Renal cortex interstitium (tissue), 11 donors: ENCODE measurements around the gene GHR. TPM values are rescaled to one million over a fixed set of nuclear protein-coding genes. Genes with fewer than 3 reads are reported as not detected.
"Not testable (repeated sequence)": the region's sequence is repeated elsewhere in the genome, so short reads cannot be mapped to it uniquely, and the experiment has no call there.

Experiments used
- DNase-seq, 11 donors: peaks; one replicate each; pipeline ENCODE4 v3.0.0-alpha.2; 2013; ENCODE audit warnings: low read depth in 9 of 11, low spot score in 4 of 11; ENCODE audit errors: extremely low read depth in 1 of 11
- polyA plus RNA-seq, 3 donors: library from polyadenylated mRNA; unstranded; fragments of 120-200 nt; gene quantifications; one replicate each; pipeline ENCODE4 v1.2.1, GENCODE V29; 2013; ENCODE audit not compliant: insufficient read length in 3 of 3

GHR gene
- polyA plus RNA-seq, 3 donors, result 20.7 to 26.1 (median 20.8) TPM

DNA sequence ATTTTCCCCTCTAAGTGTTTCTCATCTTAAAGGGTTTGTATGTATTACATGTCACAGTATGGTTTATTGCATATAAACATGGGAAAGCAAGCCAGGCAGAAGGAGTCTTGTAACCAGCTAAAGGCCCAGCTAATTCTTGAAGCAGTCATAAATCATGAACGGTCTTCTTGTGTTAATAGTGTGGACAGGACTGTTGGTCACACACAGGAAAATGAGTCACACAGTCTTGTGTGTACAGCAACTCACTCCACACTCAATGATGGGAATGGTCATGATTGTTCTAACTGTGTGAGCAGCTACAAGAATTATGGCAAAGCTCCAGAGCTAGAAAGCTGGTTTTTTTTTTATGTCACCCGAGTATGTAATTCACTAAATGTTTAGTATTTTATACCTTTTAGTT, 123.9 kb downstream of the GHR start:
- peak in 2 of 11 donors; percentile 8 to 13 for DNase-seq

GRCh38 chr5:42547894-42548293, 124.7 kb downstream of the GHR start:
- DNase-seq, result no peak

- DNase-seq, result no peak
Observed at GRCh38 chr5:42552597-42552996, 129.4 kb downstream of the GHR start.

GRCh38 chr5:42553461-42553860, 130.2 kb downstream of the GHR start:
- no peak for DNase-seq

DNA sequence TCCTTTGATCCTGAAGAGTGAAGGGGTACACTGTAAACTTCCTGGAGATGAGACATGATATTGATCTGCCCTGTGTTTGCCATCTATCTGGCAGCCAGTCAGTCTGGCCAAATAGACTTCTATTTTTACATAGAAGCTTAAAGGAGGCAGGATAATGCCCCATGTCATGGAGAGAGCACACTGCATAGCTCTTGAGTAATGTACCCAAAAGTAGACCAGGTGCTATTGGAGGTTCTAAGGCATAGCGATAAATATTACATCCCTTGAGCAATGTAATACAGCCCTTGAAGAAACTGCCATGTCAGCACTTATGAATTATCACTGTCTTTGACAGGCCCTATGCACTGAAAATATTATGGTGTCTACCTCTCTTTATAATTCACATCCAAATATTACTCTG, 131.8 kb downstream of the GHR start:
- no peak for DNase-seq

GRCh38 chr5:42555797-42556196, 132.6 kb downstream of the GHR start:
- no peak for DNase-seq

DNA sequence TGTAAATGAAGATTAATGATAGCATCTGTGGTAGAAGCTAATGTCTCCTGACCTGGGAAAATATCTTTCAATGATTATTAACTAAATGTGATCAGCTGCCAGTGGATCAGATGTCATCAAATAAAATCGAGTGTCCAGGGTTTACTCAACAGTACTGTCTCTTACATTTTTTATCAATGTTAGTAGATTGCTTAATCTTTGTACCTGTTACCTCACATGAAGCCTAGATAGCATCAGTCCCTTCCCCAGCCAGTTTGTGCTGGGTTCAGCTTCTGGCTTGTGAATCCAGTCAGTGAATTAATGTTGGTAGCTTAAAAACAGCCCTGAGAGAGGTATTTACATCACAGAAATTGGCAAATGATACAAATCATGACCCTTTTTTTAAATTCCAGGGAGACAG, 134.4 kb downstream of the GHR start:
- no peak for DNase-seq

DNA sequence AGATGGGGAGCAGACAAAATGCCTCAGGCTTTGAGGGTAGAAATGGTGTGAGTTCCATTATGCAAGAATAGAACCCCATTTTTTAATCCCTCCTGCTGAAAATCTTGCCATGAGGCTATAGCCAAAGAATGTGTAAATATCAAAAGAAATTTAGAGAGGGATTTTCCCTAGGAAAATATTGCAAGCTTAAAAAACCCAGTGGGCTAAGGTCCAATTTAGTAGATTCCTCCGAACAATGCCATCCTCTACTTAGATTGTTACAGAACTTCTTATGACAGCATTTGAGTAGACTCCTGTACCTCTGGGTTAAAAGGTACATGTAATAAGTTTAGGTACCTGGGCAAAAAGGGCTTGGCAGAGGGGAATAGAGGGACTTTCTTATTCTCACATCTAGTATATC, 138.4 kb downstream of the GHR start:
- no peak for DNase-seq

GRCh38 chr5:42564689-42565356, 141.6 kb downstream of the GHR start:
- DNase-seq, result no peak

- peak in 1 of 11 donors; percentile 20 for DNase-seq
Observed at GRCh38 chr5:42566652-42567295, 143.5 kb downstream of the GHR start.

DNA sequence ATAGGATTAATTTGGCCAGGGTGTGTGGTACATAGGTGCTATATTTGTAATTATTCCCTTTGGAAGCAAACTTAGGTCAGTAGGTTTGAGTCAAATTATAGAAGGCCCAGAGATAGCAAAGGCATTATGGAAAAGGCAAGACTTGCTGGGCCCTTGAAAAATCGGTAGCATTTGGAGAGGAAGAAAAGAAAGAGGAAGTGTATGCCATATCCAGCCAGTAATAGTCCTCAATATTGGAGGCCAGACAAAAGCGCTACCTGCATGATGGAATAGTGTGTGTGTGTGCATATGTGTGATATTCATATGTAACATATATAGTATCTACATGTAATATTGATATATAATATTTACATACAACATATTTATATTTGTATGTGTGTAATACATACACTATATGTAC, 146.1 kb downstream of the GHR start:
- no peak for DNase-seq

- no peak for DNase-seq
Observed at GRCh38 chr5:42569953-42570548, 146.8 kb downstream of the GHR start.

DNA sequence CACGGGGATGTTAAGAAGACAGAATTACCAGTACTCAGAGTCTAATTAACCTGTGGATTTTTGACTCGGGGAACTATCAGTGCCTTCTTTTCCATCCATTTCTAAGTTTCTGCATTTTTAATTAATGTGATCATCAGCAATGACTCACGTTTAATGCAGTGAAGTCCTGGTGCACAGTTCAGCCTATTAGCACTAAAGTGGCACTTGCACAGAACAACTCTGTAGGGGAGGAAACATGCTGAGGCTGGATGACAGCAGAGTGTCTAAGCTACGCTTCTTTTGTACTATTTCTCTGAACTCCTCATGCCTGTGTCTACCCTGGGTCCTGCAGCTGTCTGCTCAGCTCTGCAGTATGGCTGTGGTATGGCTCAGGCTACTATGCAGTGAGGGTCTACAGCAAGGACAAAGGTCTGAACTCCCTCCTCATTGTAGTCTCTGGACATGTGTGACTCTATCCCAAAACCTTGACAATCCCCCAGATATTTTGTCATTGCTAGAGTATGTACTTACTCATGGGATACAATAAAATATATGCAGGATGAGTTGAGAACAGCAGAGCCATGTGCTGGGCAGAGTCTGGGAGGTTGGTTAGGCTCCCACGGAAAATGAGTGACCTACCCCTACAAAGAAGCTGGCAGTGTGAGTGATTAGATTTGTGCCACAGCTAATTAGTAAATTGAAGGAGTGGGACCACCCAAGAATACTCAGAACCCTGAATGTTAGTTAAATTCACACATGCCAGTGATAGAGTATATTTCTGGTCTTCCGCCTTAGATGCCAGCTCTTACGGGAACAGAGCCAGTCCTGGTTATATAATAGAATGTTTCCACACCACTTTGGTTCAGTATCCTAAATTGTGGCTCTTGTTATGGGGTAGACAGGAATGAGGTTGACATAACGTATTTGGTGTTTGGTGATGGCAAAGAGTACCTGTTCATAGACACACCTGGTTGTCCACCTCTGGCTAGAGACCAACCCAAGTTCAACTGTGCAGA, 148.0 kb downstream of the GHR start:
- no peak for DNase-seq

DNA sequence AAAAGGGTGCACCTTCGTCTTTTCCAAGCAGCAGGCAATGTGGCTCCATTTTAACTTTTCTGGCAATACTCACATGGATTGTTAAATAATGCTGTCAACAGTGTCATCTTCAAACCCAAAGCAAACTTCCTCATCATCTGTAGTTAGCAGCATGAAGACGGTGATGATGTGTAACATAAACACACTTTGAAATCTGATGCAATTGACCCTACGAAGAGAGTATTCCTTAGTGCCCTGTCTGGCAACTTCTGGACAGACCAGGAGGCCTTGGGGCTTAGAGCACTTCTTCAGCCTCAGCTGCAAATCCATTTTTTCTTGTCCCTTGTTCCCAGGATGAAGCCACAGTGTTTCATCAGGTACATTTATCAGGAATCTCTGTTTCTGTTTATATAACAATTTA, 149.1 kb downstream of the GHR start:
- DNase-seq, result no peak

- DNase-seq, result no peak
Observed at GRCh38 chr5:42573386-42573785, 150.1 kb downstream of the GHR start.

- DNase-seq, result not testable (repeated sequence)
Observed at GRCh38 chr5:42575914-42576313, 152.7 kb downstream of the GHR start.

GRCh38 chr5:42578901-42579300, 155.7 kb downstream of the GHR start:
- not testable (repeated sequence) for DNase-seq

- DNase-seq, result no peak
Observed at GRCh38 chr5:42579320-42579719, 156.1 kb downstream of the GHR start.

- DNase-seq, result no peak
Observed at GRCh38 chr5:42581845-42582244, 158.6 kb downstream of the GHR start.
